Thymus (tissue), 11 donors: ENCODE data around the gene CLDN5. TPM values are rescaled to one million over a fixed set of nuclear protein-coding genes. Genes with fewer than 3 reads are reported as not detected.

Experiments used
- DNase-seq, 9 donors: peaks; one replicate each; pipeline ENCODE4 v3.0.0-alpha.2; 2013; ENCODE audit warnings: low spot score in 9 of 9, low read depth in 6 of 9, missing footprints in 1 of 9
- H3K27ac ChIP-seq, 2 donors: one replicate each; pipeline ENCODE4 v1.5.1; 2013; ENCODE audit warnings: control low read depth in 1 of 2, low read depth in 1 of 2, low read length in 1 of 2, mild to moderate bottlenecking in 1 of 2, moderate library complexity in 1 of 2
- H3K27me3 ChIP-seq, 2 donors: one replicate each; pipeline ENCODE4 v1.5.1; 2013; ENCODE audit warnings: low read length in 1 of 2; ENCODE audit not compliant: control insufficient read depth in 2 of 2, insufficient read depth in 1 of 2
- H3K36me3 ChIP-seq, 2 donors: one replicate each; pipeline ENCODE4 v1.5.1; 2013; ENCODE audit warnings: low read length in 1 of 2, mild to moderate bottlenecking in 1 of 2, moderate library complexity in 1 of 2; ENCODE audit not compliant: control insufficient read depth in 2 of 2, insufficient read depth in 2 of 2
- H3K4me1 ChIP-seq, 2 donors: one replicate each; pipeline ENCODE4 v1.5.1; 2013; ENCODE audit warnings: low read length in 2 of 2; ENCODE audit not compliant: control insufficient read depth in 2 of 2, insufficient read depth in 2 of 2
- H3K4me3 ChIP-seq, 2 donors: one replicate each; pipeline ENCODE4 v1.5.1; 2013; ENCODE audit warnings: low read length in 2 of 2, control low read depth in 1 of 2, mild to moderate bottlenecking in 1 of 2
- H3K9me3 ChIP-seq, 2 donors: one replicate each; pipeline ENCODE4 v1.5.1; 2013; ENCODE audit warnings: low read length in 1 of 2, mild to moderate bottlenecking in 1 of 2; ENCODE audit not compliant: control insufficient read depth in 2 of 2, insufficient read depth in 1 of 2
- WGBS: extraction: QIAGEN DNeasy Blood & Tissue Kit; methylation state at CpG from one replicate; pipeline ENCODE4 v1.1.7; 2013; 5-methylcytosine and 5-hydroxymethylcytosine counted together
- polyA plus RNA-seq: library from polyadenylated mRNA; stranded (reverse); fragments of 200-250 nt; gene quantifications from one replicate; pipeline ENCODE4 v1.2.3, GENCODE V29; 2013
- total RNA-seq: library from RNA; stranded (reverse); fragments of 120-200 nt; gene quantifications from one replicate; pipeline ENCODE4 v1.2.4, GENCODE V29; 2013
- donor health status: healthy.

The CLDN5 gene
- total and polyA plus RNA-seq, 2 donors: 8.9 to 112 TPM

DNA sequence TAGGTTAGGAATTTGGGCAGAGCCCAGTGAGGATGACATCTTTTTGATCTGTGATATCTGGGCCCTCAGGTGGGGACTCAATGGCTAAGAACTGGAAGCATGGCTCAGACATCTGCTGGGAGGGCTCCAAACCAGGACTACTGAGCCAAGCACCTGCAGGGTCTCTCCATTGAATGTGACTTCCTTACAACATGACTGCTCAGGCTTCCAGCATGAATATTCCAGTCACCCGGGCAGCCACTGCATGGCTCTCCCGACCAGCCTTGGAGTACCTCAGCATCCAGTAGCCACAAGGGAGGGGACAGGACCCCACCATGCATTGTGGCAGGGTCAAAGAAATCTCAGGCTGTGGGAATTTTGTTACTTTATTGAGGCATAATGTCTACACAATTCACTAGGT, 35.9 kb downstream of the CLDN5 start:
- Histone ChIP-seq H3K36me3 (peaks cover 12 to 41% of the 10 kb centered on the region in 2 donors), H3K4me3 (no peak overlapping the region), H3K9me3 (no peaks in the 10 kb centered on the region), H3K4me1 (no peaks in the 10 kb centered on the region), H3K27me3 (no peaks in the 10 kb centered on the region), H3K27ac (no peak overlapping the region)
- 99% methylated on average over 2 of the region's 2 CpGs for WGBS
- DNase-seq: no peak

- no peak overlapping the region for H3K27ac ChIP-seq
- peaks cover 7 to 9% of the 10 kb centered on the region in 2 donors for H3K4me1 ChIP-seq
- 92% methylated on average over 8 of the region's 8 CpGs for WGBS
- H3K4me3 ChIP-seq: no peak overlapping the region
- peaks cover 12 to 39% of the 10 kb centered on the region in 2 donors for H3K36me3 ChIP-seq
- DNase-seq: no peak
- no peaks in the 10 kb centered on the region for H3K27me3 ChIP-seq
- H3K9me3 ChIP-seq: no peaks in the 10 kb centered on the region
Measured at GRCh38 chr22:19483481-19484244, 40.5 kb downstream of the CLDN5 start.

- 97% methylated on average over 9 of the region's 9 CpGs for WGBS
- no peak overlapping the region for H3K27ac ChIP-seq
- no peak overlapping the region for H3K4me3 ChIP-seq
- no peaks in the 10 kb centered on the region for H3K9me3 ChIP-seq
- peaks cover 12 to 35% of the 10 kb centered on the region in 2 donors for H3K36me3 ChIP-seq
- H3K27me3 ChIP-seq: no peaks in the 10 kb centered on the region
- peaks cover 12 to 15% of the 10 kb centered on the region in 2 donors for H3K4me1 ChIP-seq
- no peak for DNase-seq
Measured at GRCh38 chr22:19482297-19482696, 41.9 kb downstream of the CLDN5 start.

- Histone ChIP-seq H3K27ac (no peak overlapping the region), H3K36me3 (peaks cover 15 to 32% of the 10 kb centered on the region in 2 donors), H3K27me3 (no peaks in the 10 kb centered on the region), H3K4me3 (peak overlapping the region in 1 of 2 donors; percentile 78), H3K4me1 (peaks cover 12 to 15% of the 10 kb centered on the region in 2 donors), H3K9me3 (no peaks in the 10 kb centered on the region)
- WGBS: 88% methylated on average over 10 of the region's 10 CpGs
- DNase-seq: no peak
Measured at GRCh38 chr22:19480789-19481188, 43.4 kb downstream of the CLDN5 start.

GRCh38 chr22:19480173-19480568, 44.0 kb downstream of the CLDN5 start:
- H3K4me3 ChIP-seq: peak overlapping the region; percentile 78 to 89
- H3K9me3 ChIP-seq: no peaks in the 10 kb centered on the region
- WGBS: under 1% methylated on average over 15 of the region's 15 CpGs
- H3K27me3 ChIP-seq: no peaks in the 10 kb centered on the region
- no peak for DNase-seq
- peaks cover 12 to 15% of the 10 kb centered on the region in 2 donors for H3K4me1 ChIP-seq
- peaks cover 15 to 30% of the 10 kb centered on the region in 2 donors for H3K36me3 ChIP-seq
- H3K27ac ChIP-seq: no peak overlapping the region

- Histone ChIP-seq H3K4me1 (peaks cover 12 to 15% of the 10 kb centered on the region in 2 donors), H3K36me3 (peaks cover 17 to 28% of the 10 kb centered on the region in 2 donors), H3K4me3 (peak within 1 kb of the TSS; percentile 78 to 89), H3K27ac (peak within 1 kb of the TSS; percentile 95), H3K27me3 (no peaks in the 10 kb centered on the region), H3K9me3 (no peaks in the 10 kb centered on the region)
- DNase-seq: peak; percentile 90 to 99 (median 96)
- under 1% methylated on average over 50 of the region's 50 CpGs for WGBS
Measured at GRCh38 chr22:19479355-19480172, 44.6 kb downstream of the CLDN5 start, which contains the start of gene CDC45. Gene CDC45, plus strand, starts transcription at chr22:19479920. Its CDS starts 49 bp downstream, at chr22:19479969.

- Histone ChIP-seq H3K4me3 (peak within 1 kb of the TSS; percentile 78 to 89), H3K27ac (peak within 1 kb of the TSS; percentile 95), H3K27me3 (no peaks in the 10 kb centered on the region), H3K4me1 (peaks cover 12 to 15% of the 10 kb centered on the region in 2 donors), H3K9me3 (no peaks in the 10 kb centered on the region), H3K36me3 (peaks cover 13 to 26% of the 10 kb centered on the region in 2 donors)
- DNase-seq: no peak
- under 1% methylated on average over 42 of the region's 42 CpGs for WGBS
Measured at GRCh38 chr22:19478901-19479354, 45.3 kb downstream of the CLDN5 start, which contains the start of gene UFD1. Gene UFD1, minus strand, starts transcription at chr22:19479193. Its CDS starts 108 bp downstream, at chr22:19479085.

DNA sequence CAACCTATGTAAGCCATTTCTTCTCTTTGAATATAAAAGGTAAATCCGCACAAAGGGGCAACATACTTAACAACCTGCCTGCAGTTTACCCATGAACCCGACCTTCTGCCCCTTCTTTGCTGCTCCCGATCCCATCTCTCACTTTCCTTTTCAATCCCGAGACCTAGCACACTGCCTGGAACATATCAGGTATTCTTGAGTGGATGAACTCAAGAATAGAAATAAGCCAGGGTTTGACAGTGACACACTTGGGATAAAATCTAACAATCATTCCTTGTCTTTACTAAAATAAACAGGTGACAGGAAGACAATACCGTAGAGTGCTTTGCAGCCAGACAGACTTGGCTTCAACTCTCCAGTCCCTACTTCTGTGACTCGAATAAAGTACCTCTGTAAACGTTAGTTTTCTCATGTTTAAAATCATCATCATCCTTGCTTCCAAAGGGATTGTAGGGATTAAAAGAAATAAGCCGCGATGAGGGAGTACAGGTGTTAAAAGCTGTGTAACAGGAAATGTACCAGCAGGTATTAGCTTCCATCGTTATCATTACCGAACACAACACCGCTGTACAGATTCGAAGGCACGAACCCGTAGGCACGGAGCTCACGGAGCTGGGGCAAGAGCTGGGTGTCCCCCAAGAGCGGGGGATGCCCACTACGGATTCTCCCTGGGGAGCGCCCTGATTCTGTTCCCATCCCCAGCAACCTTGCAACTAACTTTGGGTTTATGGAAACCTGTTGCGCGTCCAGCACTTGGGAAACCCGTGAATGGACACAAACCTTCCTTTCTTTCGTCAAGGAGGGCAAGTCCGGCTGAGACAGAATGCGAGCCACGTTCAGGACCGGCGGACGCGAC, 45.9 kb downstream of the CLDN5 start:
- 4% methylated on average over 31 of the region's 31 CpGs for WGBS
- Histone ChIP-seq H3K9me3 (no peaks in the 10 kb centered on the region), H3K27me3 (no peaks in the 10 kb centered on the region), H3K4me1 (peaks cover 12 to 15% of the 10 kb centered on the region in 2 donors), H3K36me3 (peaks cover 17 to 27% of the 10 kb centered on the region in 2 donors), H3K27ac (peak overlapping the region; percentile 60 to 95), H3K4me3 (peak overlapping the region; percentile 78 to 89)
- peak in 4 of 9 donors; percentile 16 to 51 (median 25) for DNase-seq
